Calu3 (cell line): Measurements from ENCODE around the gene RAPGEF4. TPM values are rescaled to one million over a fixed set of nuclear protein-coding genes. Genes with fewer than 3 reads are reported as not detected.

Experiments used
- BruUV-seq: library from RNA; stranded (reverse); fragments of 400-500 nt; replicated peaks from 2 replicates; lab custom pipeline; 2021; lab: Mats Ljungman, UMichigan
- CTCF ChIA-PET: fragments of 300-600 bp; sonication (Branson Sonifier 250); formaldehyde crosslinking; loops from one replicate; lab custom pipeline; 2022; ENCODE audit warnings: antibody characterized with exemption; lab: Charles Lee
- DNase-seq: peaks from one replicate; pipeline ENCODE4 v3.0.0; 2022
- H3K27ac Mint-ChIP-seq: one replicate; pipeline ENCODE4 v1.8.0; 2022; ENCODE audit warnings: mixed read lengths; ENCODE audit not compliant: unreplicated experiment
- H3K27me3 Mint-ChIP-seq: one replicate; pipeline ENCODE4 v1.8.0; 2022; ENCODE audit warnings: mixed read lengths; ENCODE audit not compliant: unreplicated experiment
- H3K36me3 Mint-ChIP-seq: one replicate; pipeline ENCODE4 v1.8.0; 2022; ENCODE audit warnings: mild to moderate bottlenecking, moderate library complexity, mixed read lengths; ENCODE audit not compliant: insufficient read depth, unreplicated experiment
- H3K4me1 Mint-ChIP-seq: one replicate; pipeline ENCODE4 v1.8.0; 2022; ENCODE audit warnings: mild to moderate bottlenecking, low read depth, mixed read lengths; ENCODE audit not compliant: unreplicated experiment
- H3K4me3 Mint-ChIP-seq: one replicate; pipeline ENCODE4 v1.8.0; 2022; ENCODE audit warnings: mild to moderate bottlenecking, low read depth, moderate library complexity, mixed read lengths; ENCODE audit not compliant: unreplicated experiment
- H3K9me3 Mint-ChIP-seq: one replicate; pipeline ENCODE4 v1.8.0; 2022; ENCODE audit warnings: low read depth, mixed read lengths; ENCODE audit not compliant: unreplicated experiment
- CTCF ChIP-seq: fragments of 200-600 bp; IDR thresholded peaks from one replicate; pipeline ENCODE4 v1.8.0; 2022; ENCODE audit warnings: antibody characterized with exemption; ENCODE audit not compliant: unreplicated experiment
- intact Hi-C: fragments of 100-400 bp; cut with micrococcal nuclease; formaldehyde crosslinking; loops from one replicate; pipeline ENCODE4 v1.10.0; 2022; ENCODE audit not compliant: unreplicated experiment
- total RNA-seq: library from RNA; stranded (reverse); gene quantifications from 2 replicates; pipeline ENCODE4 v1.2.3, GENCODE V29; 2022

The RAPGEF4 gene
- total RNA-seq, 1 experiment from 2014 or later: 1.8 TPM

GRCh38 chr2:172999641-173000386, 264.2 kb downstream of the RAPGEF4 start:
- Mint-ChIP-seq H3K9me3 (no peaks in the 10 kb centered on the region), H3K4me3 (no peak overlapping the region), H3K27ac (no peak overlapping the region), H3K36me3 (no peaks in the 10 kb centered on the region), H3K27me3 (no peaks in the 10 kb centered on the region), H3K4me1 (peaks cover 34% of the 10 kb centered on the region)
- no peak for TF ChIP-seq CTCF
- CTCF ChIA-PET: no interaction called here
- intact Hi-C loops: no loop called here
- BruUV-seq: no TSS peak
- DNase-seq: no peak

GRCh38 chr2:173001664-173002604, 266.3 kb downstream of the RAPGEF4 start:
- no TSS peak for BruUV-seq
- intact Hi-C loops: no loop called here
- Mint-ChIP-seq H3K27ac (no peak overlapping the region), H3K4me3 (no peak overlapping the region), H3K36me3 (no peaks in the 10 kb centered on the region), H3K9me3 (no peaks in the 10 kb centered on the region), H3K27me3 (no peaks in the 10 kb centered on the region), H3K4me1 (peaks cover 14% of the 10 kb centered on the region)
- no peak for DNase-seq
- CTCF ChIA-PET: interaction anchor here (0.8 kb wide), 1 partner anchor 17 kb away, joined by 5 read pairs; no protein-coding TSS in a partner anchor
- TF ChIP-seq CTCF: no peak

DNA sequence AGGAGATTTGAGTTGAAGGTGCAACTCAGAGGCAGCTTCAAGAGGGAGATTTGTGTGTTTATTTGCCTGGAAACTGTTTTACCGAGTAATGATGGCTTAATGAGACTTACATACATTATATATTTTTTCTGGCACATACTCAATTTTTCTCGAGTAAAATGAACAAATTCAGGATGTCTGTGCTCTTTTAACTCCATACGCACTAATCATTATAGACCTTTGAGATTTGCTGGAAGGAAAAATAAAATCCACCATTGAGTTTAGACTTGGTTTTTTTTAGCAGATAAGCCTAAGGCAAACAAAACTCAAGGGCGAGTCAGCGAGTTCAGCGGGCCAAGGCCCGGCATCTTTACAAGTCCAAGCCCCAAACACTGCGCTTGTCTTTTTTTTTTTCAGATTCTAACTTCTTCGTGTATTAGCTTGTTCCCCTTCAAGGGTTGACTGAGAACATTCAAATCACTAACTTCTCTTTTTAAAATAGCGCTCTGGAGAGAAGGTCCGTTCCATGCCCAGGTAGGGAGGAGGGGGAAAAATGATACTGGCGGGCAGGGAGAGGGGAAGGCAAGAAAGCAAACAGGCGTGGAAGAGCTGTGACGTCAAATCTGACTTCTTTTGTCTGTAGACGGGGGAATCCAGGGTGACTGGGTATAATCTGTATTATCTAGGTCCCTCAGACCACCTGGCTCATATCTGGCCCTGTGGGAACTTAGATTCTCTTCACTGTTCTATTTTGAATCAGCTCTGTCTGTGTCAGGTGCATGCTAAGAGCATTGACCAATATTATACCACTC, 267.3 kb downstream of the RAPGEF4 start:
- no peaks in the 10 kb centered on the region for H3K27me3 Mint-ChIP-seq
- BruUV-seq: no TSS peak
- no peak for DNase-seq
- intact Hi-C loops: no loop called here
- no peak overlapping the region for H3K4me3 Mint-ChIP-seq
- H3K9me3 Mint-ChIP-seq: no peaks in the 10 kb centered on the region
- H3K27ac Mint-ChIP-seq: no peak overlapping the region
- H3K4me1 Mint-ChIP-seq: peaks cover 11% of the 10 kb centered on the region
- H3K36me3 Mint-ChIP-seq: no peaks in the 10 kb centered on the region
- no peak for TF ChIP-seq CTCF
- CTCF ChIA-PET: interaction anchor here (0.8 kb wide), 1 partner anchor 18 kb away, joined by 5 read pairs; no protein-coding TSS in a partner anchor

DNA sequence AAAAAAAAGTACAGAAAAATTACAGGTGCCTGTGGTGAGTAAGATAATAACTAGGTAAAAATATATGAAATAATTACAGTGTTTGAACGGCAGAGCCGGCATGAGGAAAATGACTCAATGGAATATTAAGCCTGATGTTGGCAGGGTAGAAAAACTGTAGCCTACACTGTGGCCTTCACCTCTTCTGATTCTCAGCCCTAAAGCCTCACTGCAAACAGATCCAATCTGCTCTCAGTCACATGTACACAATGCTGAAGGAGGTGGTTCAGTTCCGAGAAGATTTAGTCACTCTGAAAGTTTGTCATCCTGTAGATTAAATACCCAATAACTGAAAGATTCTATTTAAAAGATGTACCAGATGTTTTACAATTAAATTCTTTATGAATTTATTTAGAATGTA, 273.1 kb downstream of the RAPGEF4 start:
- no peaks in the 10 kb centered on the region for H3K36me3 Mint-ChIP-seq

More for the DNA sequence above, 273.1 kb downstream of the RAPGEF4 start:
- Mint-ChIP-seq H3K27me3 (no peaks in the 10 kb centered on the region), H3K4me3 (no peak overlapping the region), H3K27ac (no peak overlapping the region), H3K9me3 (no peaks in the 10 kb centered on the region), H3K4me1 (no peaks in the 10 kb centered on the region)
- intact Hi-C loops: no loop called here
- no TSS peak for BruUV-seq
- CTCF ChIA-PET: no interaction called here
- TF ChIP-seq CTCF: no peak
- no peak for DNase-seq
